Measurements from ENCODE around the gene VEPH1.

- TF ChIP-seq CTCF (IDR thresholded peaks at IDR 0.05; ENCODE audit: low read depth, low read length): no peak
- TF ChIP-seq EZH2phosphoT487 (IDR thresholded peaks at IDR 0.05; ENCODE audit: low read depth): no peak
Observed at GRCh38 chr3:157408499-157409149, 94.6 kb downstream of the VEPH1 start.
